Measurements from ENCODE around the gene ELAVL1.
A peak's percentile ranks its signal among the peaks of the same experiment; 100 is the strongest.
"Not testable (repeated sequence)": the region's sequence is repeated elsewhere in the genome, so short reads cannot be mapped to it uniquely, and the experiment has no call there.

Gene ELAVL1

GRCh38 chr19:7932276-7932929 lies 73.0 kb downstream of the ELAVL1 start:
- Histone ChIP-seq H3K36me3 (ENCODE audit: insufficient read depth, insufficient read length, low read length) (peaks cover 87% of the 10 kb centered on the region), H3K4me3 (ENCODE audit: insufficient read length, low read depth) (no peak overlapping the region), H3K4me1 (ENCODE audit: insufficient read depth, insufficient read length) (peaks cover 16% of the 10 kb centered on the region), H3K9me3 (ENCODE audit: insufficient read depth, low read length) (no peaks in the 10 kb centered on the region), H3K27me3 (ENCODE audit: insufficient read depth, insufficient read length) (no peaks in the 10 kb centered on the region), H3K9ac (ENCODE audit: insufficient read length, low read depth) (no peak overlapping the region)
- DNase-seq (ENCODE audit: low read depth, low spot score): no peak
- TF ChIP-seq YY1 (IDR thresholded peaks at IDR 0.05; ENCODE audit: insufficient read depth, insufficient read length): no peak
- no peak for TF ChIP-seq SUZ12 (IDR thresholded peaks at IDR 0.05; ENCODE audit: extremely low read depth, insufficient read depth, insufficient read length)
- no peak for TF ChIP-seq ZNF274 (IDR thresholded peaks at IDR 0.05; ENCODE audit: low read depth, low read length)

DNA sequence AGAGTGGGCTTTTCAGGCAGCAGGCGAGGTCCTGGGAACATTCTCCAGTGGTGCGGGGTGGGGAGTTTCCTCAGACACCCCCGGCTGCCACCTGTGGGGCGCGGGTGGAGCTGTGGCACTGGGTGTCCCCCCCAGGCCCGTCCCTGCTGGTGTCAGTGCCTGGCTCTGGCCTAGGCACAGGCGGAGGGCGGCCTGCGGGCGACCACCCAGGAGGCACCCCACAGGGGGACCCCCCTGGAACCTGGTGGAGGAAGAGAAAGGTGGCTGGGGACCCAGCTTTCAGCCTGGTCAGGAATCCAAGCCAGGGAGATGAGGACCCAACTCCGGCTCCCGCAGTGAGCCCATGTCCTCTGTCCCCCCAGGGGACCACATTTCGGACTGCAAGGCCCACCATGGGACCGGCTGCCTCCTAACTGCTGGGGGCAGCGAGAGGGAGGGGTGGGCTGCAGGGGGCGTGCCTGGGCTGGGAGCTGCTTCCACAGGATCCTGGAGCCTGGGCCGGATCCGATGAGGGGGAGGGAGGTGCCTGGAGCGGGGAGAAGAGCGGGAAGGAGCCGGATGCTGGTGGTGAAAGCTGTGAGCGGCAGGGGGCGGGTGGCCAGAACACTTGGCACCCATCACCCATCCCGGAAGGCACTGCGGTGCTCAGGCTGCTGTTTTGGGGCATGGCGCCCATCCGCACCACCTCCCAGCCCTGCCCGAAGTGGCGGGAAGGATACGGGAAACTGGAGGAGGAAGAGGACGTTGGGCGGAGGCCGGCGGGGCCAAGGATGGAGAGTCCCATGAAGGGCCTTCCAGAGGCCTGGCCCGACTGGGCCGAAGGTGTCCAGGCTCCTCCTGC lies 74.0 kb downstream of the ELAVL1 start:
- Histone ChIP-seq H3K9ac (ENCODE audit: insufficient read length, low read depth) (no peak overlapping the region), H3K4me3 (ENCODE audit: insufficient read length, low read depth) (no peak overlapping the region), H3K9me3 (ENCODE audit: insufficient read depth, low read length) (no peaks in the 10 kb centered on the region), H3K27me3 (ENCODE audit: insufficient read depth, insufficient read length) (no peaks in the 10 kb centered on the region), H3K36me3 (ENCODE audit: insufficient read depth, insufficient read length, low read length) (peaks cover 87% of the 10 kb centered on the region), H3K4me1 (ENCODE audit: insufficient read depth, insufficient read length) (peaks cover 24% of the 10 kb centered on the region)
- TF ChIP-seq ZNF274 (IDR thresholded peaks at IDR 0.05; ENCODE audit: low read depth, low read length): no peak
- TF ChIP-seq SUZ12 (IDR thresholded peaks at IDR 0.05; ENCODE audit: extremely low read depth, insufficient read depth, insufficient read length): no peak
- TF ChIP-seq YY1 (IDR thresholded peaks at IDR 0.05; ENCODE audit: insufficient read depth, insufficient read length): no peak
- DNase-seq (ENCODE audit: low read depth, low spot score): no peak

DNA sequence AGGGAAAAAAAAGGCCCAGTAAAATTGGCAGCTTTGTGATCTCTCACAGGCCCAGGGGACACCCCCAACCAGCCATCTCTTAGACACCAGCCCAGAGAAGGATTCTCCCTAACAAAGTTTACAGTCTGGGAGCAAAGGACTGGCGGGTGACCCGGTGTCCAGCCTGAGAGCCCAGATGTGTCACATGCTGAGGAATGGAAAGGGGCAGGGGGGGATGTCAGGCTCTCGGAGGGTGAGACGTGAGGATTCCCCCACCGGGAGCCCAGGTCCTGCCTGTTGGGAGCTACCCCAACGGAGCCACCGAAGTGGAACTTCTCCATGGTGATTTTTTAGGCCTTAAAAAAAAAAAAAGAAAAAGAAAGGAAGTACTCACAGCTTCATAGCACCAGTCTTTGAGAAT lies 74.7 kb downstream of the ELAVL1 start:
- Histone ChIP-seq H3K9ac (ENCODE audit: insufficient read length, low read depth) (no peak overlapping the region), H3K36me3 (ENCODE audit: insufficient read depth, insufficient read length, low read length) (peaks cover 80% of the 10 kb centered on the region)
- TF ChIP-seq YY1 (IDR thresholded peaks at IDR 0.05; ENCODE audit: insufficient read depth, insufficient read length): no peak
- no peak for TF ChIP-seq SUZ12 (IDR thresholded peaks at IDR 0.05; ENCODE audit: extremely low read depth, insufficient read depth, insufficient read length)
- TF ChIP-seq ZNF274 (IDR thresholded peaks at IDR 0.05; ENCODE audit: low read depth, low read length): no peak

DNA sequence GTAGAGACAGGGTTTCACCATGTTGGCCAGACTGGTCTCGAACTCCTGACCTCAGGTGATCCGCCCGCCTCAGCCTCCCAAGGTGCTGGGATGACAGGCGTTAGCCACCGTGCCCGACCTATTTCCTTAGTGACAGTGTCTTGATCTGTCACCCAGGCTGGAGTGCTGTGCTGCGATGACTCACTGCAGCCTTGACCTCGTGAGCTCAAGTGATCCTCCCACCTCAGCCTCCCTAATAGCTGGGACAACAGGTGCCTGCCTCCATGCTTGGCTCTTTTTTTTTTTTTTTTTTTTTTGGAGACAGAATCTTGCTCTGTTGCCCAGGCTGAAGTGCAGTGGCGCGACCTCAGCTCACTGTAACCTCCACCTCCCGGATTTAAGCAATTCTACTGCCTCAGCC lies 75.4 kb downstream of the ELAVL1 start:
- H3K4me1 ChIP-seq (ENCODE audit: insufficient read depth, insufficient read length): peaks cover 28% of the 10 kb centered on the region
- not testable (repeated sequence) for H3K9ac ChIP-seq (ENCODE audit: insufficient read length, low read depth); H3K4me3 ChIP-seq (ENCODE audit: insufficient read length, low read depth); H3K27me3 ChIP-seq (ENCODE audit: insufficient read depth, insufficient read length); DNase-seq (ENCODE audit: low read depth, low spot score); H3K9me3 ChIP-seq (ENCODE audit: insufficient read depth, low read length)
- H3K36me3 ChIP-seq (ENCODE audit: insufficient read depth, insufficient read length, low read length): peaks cover 74% of the 10 kb centered on the region

More for the DNA sequence above, 74.7 kb downstream of the ELAVL1 start:
- no peaks in the 10 kb centered on the region for H3K27me3 ChIP-seq (ENCODE audit: insufficient read depth, insufficient read length)
- peaks cover 28% of the 10 kb centered on the region for H3K4me1 ChIP-seq (ENCODE audit: insufficient read depth, insufficient read length)
- H3K9me3 ChIP-seq (ENCODE audit: insufficient read depth, low read length): no peaks in the 10 kb centered on the region
- H3K4me3 ChIP-seq (ENCODE audit: insufficient read length, low read depth): no peak overlapping the region
- DNase-seq (ENCODE audit: low read depth, low spot score): no peak

DNA sequence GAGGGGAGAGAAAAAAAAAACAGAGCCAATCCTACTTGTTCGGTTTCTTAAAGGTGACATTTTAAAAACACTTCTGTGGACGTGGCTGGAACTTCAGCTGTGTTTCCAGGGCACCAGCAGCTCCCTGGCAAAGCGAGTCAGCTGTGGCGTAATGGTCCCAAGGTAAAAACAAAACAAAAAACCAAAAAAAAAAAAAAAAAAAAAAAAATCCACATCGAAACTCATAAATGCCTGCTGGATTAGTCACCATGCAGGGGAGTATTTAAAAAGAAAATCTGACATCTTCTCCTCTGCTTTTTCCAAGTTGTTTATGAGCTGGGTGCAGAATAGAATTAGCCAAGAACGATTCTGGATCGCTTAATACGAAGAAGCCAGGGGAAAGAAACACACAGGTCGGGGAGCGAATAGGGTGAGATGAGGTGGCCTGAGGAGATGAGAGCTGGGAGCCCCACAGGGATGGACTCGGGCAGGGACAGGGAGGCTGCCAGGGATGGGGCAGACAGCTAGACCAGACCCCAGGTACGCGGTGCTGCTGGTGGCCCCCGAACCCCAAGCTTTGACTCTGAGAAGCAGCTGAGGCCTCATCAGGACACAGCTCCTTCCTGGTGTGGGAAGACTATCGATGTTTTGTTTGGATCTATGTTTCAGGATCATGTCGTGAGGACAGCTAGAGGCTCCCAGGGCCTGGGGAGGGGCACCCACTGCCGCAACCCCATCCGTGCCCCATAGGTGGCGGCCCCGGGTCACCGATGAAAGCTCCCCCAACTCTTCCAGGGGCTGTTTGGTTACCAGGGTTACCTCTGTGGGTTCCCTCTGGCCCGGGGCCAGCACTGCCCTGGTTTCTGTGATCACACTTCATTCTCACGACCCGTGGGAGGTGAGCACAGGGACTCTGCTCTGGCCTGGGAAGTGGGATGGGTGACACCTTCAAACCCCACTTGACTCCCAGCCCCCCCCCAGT lies 76.4 kb downstream of the ELAVL1 start:
- peaks cover 31% of the 10 kb centered on the region for H3K4me1 ChIP-seq (ENCODE audit: insufficient read depth, insufficient read length)
- no peak overlapping the region for H3K4me3 ChIP-seq (ENCODE audit: insufficient read length, low read depth)
- no peaks in the 10 kb centered on the region for H3K27me3 ChIP-seq (ENCODE audit: insufficient read depth, insufficient read length)
- DNase-seq (ENCODE audit: low read depth, low spot score): no peak
- peak overlapping the region; percentile 71 for H3K9ac ChIP-seq (ENCODE audit: insufficient read length, low read depth)
- no peak for TF ChIP-seq SUZ12 (IDR thresholded peaks at IDR 0.05; ENCODE audit: extremely low read depth, insufficient read depth, insufficient read length)
- no peak for TF ChIP-seq ZNF274 (IDR thresholded peaks at IDR 0.05; ENCODE audit: low read depth, low read length)
- TF ChIP-seq YY1 (IDR thresholded peaks at IDR 0.05; ENCODE audit: insufficient read depth, insufficient read length): no peak
- H3K9me3 ChIP-seq (ENCODE audit: insufficient read depth, low read length): no peaks in the 10 kb centered on the region
- H3K36me3 ChIP-seq (ENCODE audit: insufficient read depth, insufficient read length, low read length): peaks cover 71% of the 10 kb centered on the region

GRCh38 chr19:7928334-7928706 lies 77.1 kb downstream of the ELAVL1 start:
- Histone ChIP-seq H3K4me1 (ENCODE audit: insufficient read depth, insufficient read length) (peaks cover 30% of the 10 kb centered on the region), H3K36me3 (ENCODE audit: insufficient read depth, insufficient read length, low read length) (peaks cover 71% of the 10 kb centered on the region), H3K9ac (ENCODE audit: insufficient read length, low read depth) (peak overlapping the region; percentile 1), H3K27me3 (ENCODE audit: insufficient read depth, insufficient read length) (no peaks in the 10 kb centered on the region), H3K4me3 (ENCODE audit: insufficient read length, low read depth) (no peak overlapping the region), H3K9me3 (ENCODE audit: insufficient read depth, low read length) (no peaks in the 10 kb centered on the region)
- no peak for DNase-seq (ENCODE audit: low read depth, low spot score)
- TF ChIP-seq YY1 (IDR thresholded peaks at IDR 0.05; ENCODE audit: insufficient read depth, insufficient read length) (no peak), ZNF274 (IDR thresholded peaks at IDR 0.05; ENCODE audit: low read depth, low read length) (no peak), SUZ12 (IDR thresholded peaks at IDR 0.05; ENCODE audit: extremely low read depth, insufficient read depth, insufficient read length) (no peak)

All from NT2/D1 (cell line).